ENCODE measurements around the gene SAMHD1. TPM values are rescaled to one million over a fixed set of nuclear protein-coding genes. Genes with fewer than 3 reads are reported as not detected.

The SAMHD1 gene
- total RNA-seq, 1 experiment from 2014 or later: 63.0 TPM

- peaks cover 9% of the 10 kb centered on the region; the same call in 1 of the 2 replicates for H3K4me1 ChIP-seq
- no peaks in the 10 kb centered on the region for H3K27me3 ChIP-seq (replicated peaks; ENCODE audit: control insufficient read depth, insufficient read depth, low read length)
- H3K4me3 ChIP-seq (ENCODE audit: low read depth, low read length): no peak overlapping the region
- intact Hi-C loops (cut with micrococcal nuclease; ENCODE audit: unreplicated experiment): no loop called here
- Mint-ChIP-seq H3K27ac (ENCODE audit: unreplicated experiment) (no peak overlapping the region), H3K36me3 (ENCODE audit: insufficient read depth, unreplicated experiment) (no peaks in the 10 kb centered on the region), H3K4me3 (ENCODE audit: unreplicated experiment) (no peak overlapping the region), H3K27me3 (ENCODE audit: insufficient read depth, unreplicated experiment) (no peaks in the 10 kb centered on the region), H3K4me1 (ENCODE audit: low read depth, unreplicated experiment) (peaks cover 12% of the 10 kb centered on the region), H3K9me3 (ENCODE audit: unreplicated experiment) (no peaks in the 10 kb centered on the region)
- TF ChIP-seq, protein P1, sequence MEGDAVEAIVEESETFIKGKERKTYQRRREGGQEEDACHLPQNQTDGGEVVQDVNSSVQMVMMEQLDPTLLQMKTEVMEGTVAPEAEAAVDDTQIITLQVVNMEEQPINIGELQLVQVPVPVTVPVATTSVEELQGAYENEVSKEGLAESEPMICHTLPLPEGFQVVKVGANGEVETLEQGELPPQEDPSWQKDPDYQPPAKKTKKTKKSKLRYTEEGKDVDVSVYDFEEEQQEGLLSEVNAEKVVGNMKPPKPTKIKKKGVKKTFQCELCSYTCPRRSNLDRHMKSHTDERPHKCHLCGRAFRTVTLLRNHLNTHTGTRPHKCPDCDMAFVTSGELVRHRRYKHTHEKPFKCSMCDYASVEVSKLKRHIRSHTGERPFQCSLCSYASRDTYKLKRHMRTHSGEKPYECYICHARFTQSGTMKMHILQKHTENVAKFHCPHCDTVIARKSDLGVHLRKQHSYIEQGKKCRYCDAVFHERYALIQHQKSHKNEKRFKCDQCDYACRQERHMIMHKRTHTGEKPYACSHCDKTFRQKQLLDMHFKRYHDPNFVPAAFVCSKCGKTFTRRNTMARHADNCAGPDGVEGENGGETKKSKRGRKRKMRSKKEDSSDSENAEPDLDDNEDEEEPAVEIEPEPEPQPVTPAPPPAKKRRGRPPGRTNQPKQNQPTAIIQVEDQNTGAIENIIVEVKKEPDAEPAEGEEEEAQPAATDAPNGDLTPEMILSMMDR (IDR thresholded peaks at IDR 0.05; ENCODE audit: insufficient read depth in 1 of 2, low read depth in 1 of 2, low read length in 1 of 2, severe bottlenecking in 1 of 2, unreplicated experiment in 1 of 2): no peak
- BruUV-seq (replicated peaks): no TSS peak
- H3K9me3 ChIP-seq: no peaks in the 10 kb centered on the region
- H3K36me3 ChIP-seq (ENCODE audit: control insufficient read depth, insufficient read depth, low read length): no peaks in the 10 kb centered on the region
- ChIA-PET CTCF (interaction anchor here (0.6 to 2.6 kb wide), 6 partner anchors 75 to 292 kb away, joined by 3 to 14 read pairs (median 4); no protein-coding TSS in a partner anchor), POLR2A (no interaction called here)
- no peak for DNase-seq
These were observed 67.5 kb downstream of the SAMHD1 start for GRCh38 chr20:36883977-36884535.

- DNase-seq: no peak
- no peaks in the 10 kb centered on the region for H3K36me3 ChIP-seq (ENCODE audit: control insufficient read depth, insufficient read depth, low read length)
- Mint-ChIP-seq H3K4me3 (ENCODE audit: unreplicated experiment) (no peak overlapping the region), H3K27ac (ENCODE audit: unreplicated experiment) (no peak overlapping the region), H3K27me3 (ENCODE audit: insufficient read depth, unreplicated experiment) (no peaks in the 10 kb centered on the region), H3K36me3 (ENCODE audit: insufficient read depth, unreplicated experiment) (no peaks in the 10 kb centered on the region), H3K9me3 (ENCODE audit: unreplicated experiment) (no peaks in the 10 kb centered on the region), H3K4me1 (ENCODE audit: low read depth, unreplicated experiment) (peaks cover 10% of the 10 kb centered on the region)
- TF ChIP-seq, protein P1 (IDR thresholded peaks at IDR 0.05; ENCODE audit: insufficient read depth in 1 of 2, low read depth in 1 of 2, low read length in 1 of 2, severe bottlenecking in 1 of 2, unreplicated experiment in 1 of 2): no peak
- no peaks in the 10 kb centered on the region for H3K27me3 ChIP-seq (replicated peaks; ENCODE audit: control insufficient read depth, insufficient read depth, low read length)
- H3K4me3 ChIP-seq (ENCODE audit: low read depth, low read length): no peak overlapping the region
- H3K4me1 ChIP-seq: peaks cover 2% of the 10 kb centered on the region; the same call in 1 of the 2 replicates
- no TSS peak for BruUV-seq (replicated peaks)
- ChIA-PET CTCF (interaction anchor here (0.6 to 2.6 kb wide), 6 partner anchors 10 to 108 kb away, joined by 3 to 14 read pairs (median 3); partner anchors contain the start of gene DSN1), POLR2A (no interaction called here)
- no peaks in the 10 kb centered on the region for H3K9me3 ChIP-seq
- intact Hi-C loops (cut with micrococcal nuclease; ENCODE audit: unreplicated experiment): no loop called here
These were observed 69.6 kb downstream of the SAMHD1 start for GRCh38 chr20:36881888-36882287.

- Mint-ChIP-seq H3K9me3 (ENCODE audit: unreplicated experiment) (no peaks in the 10 kb centered on the region), H3K4me1 (ENCODE audit: low read depth, unreplicated experiment) (peaks cover 6% of the 10 kb centered on the region), H3K36me3 (ENCODE audit: insufficient read depth, unreplicated experiment) (no peaks in the 10 kb centered on the region), H3K27me3 (ENCODE audit: insufficient read depth, unreplicated experiment) (no peaks in the 10 kb centered on the region), H3K27ac (ENCODE audit: unreplicated experiment) (no peak overlapping the region), H3K4me3 (ENCODE audit: unreplicated experiment) (no peak overlapping the region)
- no peak for DNase-seq
- ChIA-PET CTCF (interaction anchor here (0.7 to 2.6 kb wide), 4 partner anchors 9 to 108 kb away, joined by 3 to 14 read pairs (median 3); partner anchors contain the start of gene DSN1), POLR2A (no interaction called here)
- H3K4me3 ChIP-seq (ENCODE audit: low read depth, low read length): no peak overlapping the region
- BruUV-seq (replicated peaks): no TSS peak
- H3K36me3 ChIP-seq (ENCODE audit: control insufficient read depth, insufficient read depth, low read length): no peaks in the 10 kb centered on the region
- no peaks in the 10 kb centered on the region for H3K27me3 ChIP-seq (replicated peaks; ENCODE audit: control insufficient read depth, insufficient read depth, low read length)
- no peaks in the 10 kb centered on the region for H3K4me1 ChIP-seq
- TF ChIP-seq, protein P1 (IDR thresholded peaks at IDR 0.05; ENCODE audit: insufficient read depth in 1 of 2, low read depth in 1 of 2, low read length in 1 of 2, severe bottlenecking in 1 of 2, unreplicated experiment in 1 of 2): no peak
- intact Hi-C loops (cut with micrococcal nuclease; ENCODE audit: unreplicated experiment): no loop called here
- H3K9me3 ChIP-seq: no peaks in the 10 kb centered on the region
These were observed 70.2 kb downstream of the SAMHD1 start for GRCh38 chr20:36881331-36881730.

Data from Caco-2 (cell line).